H1 (cell line): ENCODE data around the gene AP4B1. TPM values are rescaled to one million over a fixed set of nuclear protein-coding genes. Genes with fewer than 3 reads are reported as not detected.

ENCODE experiments used
- EP300 ChIP-seq, 2 experiments: IDR thresholded peaks; 1 replicate in 1 of 2; 2 replicates in 1 of 2; pipeline ENCODE4 v1.6.1; 2011 to 2012; ENCODE audit warnings: low read depth in 2 of 2, low read length in 2 of 2, mild to moderate bottlenecking in 2 of 2, borderline replicate concordance in 1 of 2, inconsistent platforms in 1 of 2, moderate library complexity in 1 of 2
- polyA plus RNA-seq, 7 experiments: library from polyadenylated mRNA; depleted of rRNA in 3 of 7; stranded (reverse) in 5 of 7; unstranded in 2 of 7; fragments of >200 nt in 5 of 7; fragments of 200-250 nt in 2 of 7; gene quantifications; 1 replicate in 5 of 7; 2 replicates in 1 of 7; 4 replicates in 1 of 7; pipeline versions ENCODE4 v1.2.1 to v1.2.3, GENCODE V29; 2011 to 2013; ENCODE audit warnings: missing spikeins in 2 of 7, mixed read lengths in 2 of 7
- total RNA-seq: library from RNA; stranded (reverse); fragmentation: NEBNext Ultra II Directional; extraction: Animal tissue kit (Norgen Biotek cat#: 25700); gene quantifications from 2 replicates; pipeline ENCODE4 v1.2.1, GENCODE V29; 2021

The AP4B1 gene
- total and polyA plus RNA-seq, 2 of the 8 experiments (the other 6 are each of a cell fraction or from before 2014, with no cell fraction given): 8.9 to 9.0 TPM

GRCh38 chr1:113857776-113858175, 46.8 kb downstream of the AP4B1 start (continued):
- no peak for TF ChIP-seq EP300 (IDR thresholded peaks at IDR 0.05; ENCODE audit: borderline replicate concordance in 1 of 2, low read depth in 2 of 2, low read length in 2 of 2)
